ENCODE results near the gene SFXN4. TPM values are rescaled to one million over a fixed set of nuclear protein-coding genes. Genes with fewer than 3 reads are reported as not detected.

The SFXN4 gene
- total and polyA plus RNA-seq, 2 of the 13 experiments (the other 11 are each of a cell fraction or from before 2014, with no cell fraction given): 47.7 to 64.9 TPM

GRCh38 chr10:119178372-119179119, 13.0 kb upstream of the SFXN4 start, which contains the start of gene PRDX3 (continued):
- TF ChIP-seq BCL3 (CRISPR knock-in tag; IDR thresholded peaks at IDR 0.05) (peak; percentile 79), ZNF615 (CRISPR knock-in tag; IDR thresholded peaks at IDR 0.05; ENCODE audit: borderline replicate concordance) (no peak), ZBTB21 (CRISPR knock-in tag; IDR thresholded peaks at IDR 0.05) (no peak), ZSCAN9 (CRISPR knock-in tag; IDR thresholded peaks at IDR 0.05; ENCODE audit: borderline replicate concordance) (no peak; the same call in 1 of the 2 replicates), ZNF800 (CRISPR knock-in tag; IDR thresholded peaks at IDR 0.05) (no peak; the same call in 1 of the 2 replicates), MEIS2 (CRISPR knock-in tag; IDR thresholded peaks at IDR 0.05) (no peak; the same call in 1 of the 2 replicates), RELA (CRISPR knock-in tag; IDR thresholded peaks at IDR 0.05) (no peak), ZNF160 (CRISPR knock-in tag; IDR thresholded peaks at IDR 0.05) (peak; percentile 88; the same call in 1 of the 2 replicates), ZNF407 (CRISPR knock-in tag; IDR thresholded peaks at IDR 0.05; ENCODE audit: not compliant biosample characterization) (no peak), ZNF235 (CRISPR knock-in tag; IDR thresholded peaks at IDR 0.05; ENCODE audit: borderline replicate concordance) (no peak), ESRRA (CRISPR knock-in tag; IDR thresholded peaks at IDR 0.05; ENCODE audit: low read depth) (no peak), GATAD2A (CRISPR knock-in tag; IDR thresholded peaks at IDR 0.05) (0 out of 2 replicates have a peak, but pooled peaks have one; percentile 10), GLI4 (CRISPR knock-in tag; IDR thresholded peaks at IDR 0.05; ENCODE audit: borderline replicate concordance) (no peak), ZNF496 (CRISPR knock-in tag; IDR thresholded peaks at IDR 0.05; ENCODE audit: insufficient replicate concordance) (no peak)
- TF ChIP-seq, protein P1, sequence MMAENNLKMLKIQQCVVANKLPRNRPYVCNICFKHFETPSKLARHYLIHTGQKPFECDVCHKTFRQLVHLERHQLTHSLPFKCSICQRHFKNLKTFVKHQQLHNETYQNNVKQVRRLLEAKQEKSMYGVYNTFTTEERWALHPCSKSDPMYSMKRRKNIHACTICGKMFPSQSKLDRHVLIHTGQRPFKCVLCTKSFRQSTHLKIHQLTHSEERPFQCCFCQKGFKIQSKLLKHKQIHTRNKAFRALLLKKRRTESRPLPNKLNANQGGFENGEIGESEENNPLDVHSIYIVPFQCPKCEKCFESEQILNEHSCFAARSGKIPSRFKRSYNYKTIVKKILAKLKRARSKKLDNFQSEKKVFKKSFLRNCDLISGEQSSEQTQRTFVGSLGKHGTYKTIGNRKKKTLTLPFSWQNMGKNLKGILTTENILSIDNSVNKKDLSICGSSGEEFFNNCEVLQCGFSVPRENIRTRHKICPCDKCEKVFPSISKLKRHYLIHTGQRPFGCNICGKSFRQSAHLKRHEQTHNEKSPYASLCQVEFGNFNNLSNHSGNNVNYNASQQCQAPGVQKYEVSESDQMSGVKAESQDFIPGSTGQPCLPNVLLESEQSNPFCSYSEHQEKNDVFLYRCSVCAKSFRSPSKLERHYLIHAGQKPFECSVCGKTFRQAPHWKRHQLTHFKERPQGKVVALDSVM (CRISPR knock-in tag; IDR thresholded peaks at IDR 0.05): no peak
